22Rv1 (cell line): ENCODE data around the gene QPCTL.
"Not testable (repeated sequence)": the region's sequence is repeated elsewhere in the genome, so short reads cannot be mapped to it uniquely, and the experiment has no call there.

Experiments
- H3K27ac ChIP-seq: fragments of 450-650 bp; 2 replicates; pipeline ENCODE4 v1.5.1; 2017
- CTCF ChIP-seq: fragments of 450-650 bp; IDR thresholded peaks from 2 replicates; pipeline ENCODE4 v1.5.1; 2017; ENCODE audit warnings: mild to moderate bottlenecking
- ZFX ChIP-seq: fragments of 450-650 bp; IDR thresholded peaks from 2 replicates; pipeline ENCODE4 v1.6.1; 2017; ENCODE audit warnings: antibody characterized with exemption, borderline replicate concordance

QPCTL gene

DNA sequence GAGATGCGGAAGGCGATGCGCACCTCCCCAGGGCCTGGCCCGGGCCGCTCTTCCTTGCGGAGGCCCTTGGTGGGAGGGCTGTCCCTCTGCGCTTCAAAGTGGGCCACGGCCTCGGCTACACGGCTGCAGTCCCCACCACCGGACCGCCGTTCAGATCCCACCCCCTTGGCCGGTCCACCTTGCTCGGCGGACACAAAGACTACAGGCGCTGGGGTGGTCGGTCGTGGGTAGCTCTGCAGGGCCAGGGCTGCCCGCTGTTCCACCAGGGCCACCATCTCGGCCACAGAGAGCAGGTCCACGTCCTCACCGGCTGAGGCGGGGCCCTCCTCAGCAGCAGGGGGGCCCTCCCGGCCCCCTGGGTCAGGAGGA lies 20.2 kb downstream of the QPCTL start:
- H3K27ac ChIP-seq, result no peak overlapping the region
- TF ChIP-seq ZFX, result no peak

- H3K27ac ChIP-seq, result no peak overlapping the region
- TF ChIP-seq CTCF, result no peak
Measured at GRCh38 chr19:45713141-45713540, 20.7 kb downstream of the QPCTL start.

DNA sequence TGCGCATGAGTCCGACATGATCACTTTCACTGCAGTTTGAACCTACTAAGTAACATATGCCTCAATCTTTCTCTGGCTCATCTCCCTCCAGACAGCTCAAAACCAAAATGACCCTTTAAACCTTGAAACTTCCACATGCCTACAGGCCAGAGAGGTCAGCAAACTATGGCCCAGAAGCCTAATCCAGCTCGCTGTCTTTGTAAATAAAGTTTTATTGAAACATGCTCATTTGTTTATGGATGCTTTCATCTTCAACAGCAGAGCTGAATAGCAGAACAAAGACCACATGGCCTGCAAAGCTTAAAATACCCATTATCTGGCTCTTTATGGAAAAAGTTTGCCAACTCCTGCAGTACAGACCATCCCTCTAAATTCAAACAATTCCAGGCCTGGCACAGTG lies 22.7 kb downstream of the QPCTL start:
- no peak for TF ChIP-seq CTCF
- no peak for TF ChIP-seq ZFX
- H3K27ac ChIP-seq, result peak overlapping the region; percentile 90

DNA sequence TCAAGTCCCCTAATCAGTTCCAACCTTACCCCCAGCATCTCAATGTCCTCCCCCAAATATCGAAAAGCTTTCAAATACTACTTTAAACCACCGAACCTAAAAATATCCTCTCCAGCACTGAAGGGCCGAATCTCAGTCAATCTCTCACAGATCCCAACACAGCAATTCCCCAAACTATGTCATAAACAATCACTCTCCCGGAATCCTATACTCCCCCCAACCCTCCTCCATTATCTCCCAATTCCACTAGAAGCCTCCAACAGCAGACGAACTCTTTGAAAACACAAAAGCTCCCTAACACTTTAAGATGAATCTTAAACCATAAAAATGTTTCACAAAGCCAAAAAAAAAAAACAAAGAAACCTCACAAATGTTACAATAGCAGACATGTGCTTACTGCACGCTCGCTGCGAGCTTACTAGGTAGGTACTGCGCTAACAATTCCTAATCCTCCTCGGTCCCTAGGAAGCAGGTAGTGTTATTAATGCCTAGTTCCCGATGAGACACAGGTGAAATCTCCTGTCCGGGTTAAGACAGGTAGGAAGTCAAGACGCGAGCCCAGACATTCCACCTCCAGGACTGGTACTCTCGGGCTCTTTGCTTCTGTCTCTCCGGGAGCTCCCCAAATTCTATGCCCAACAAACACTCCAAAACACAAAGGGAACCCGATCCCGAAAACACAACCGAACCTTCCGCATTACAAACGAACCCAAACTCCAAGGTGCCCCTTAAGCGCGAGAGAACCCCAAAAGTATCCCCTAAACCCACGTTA lies 24.1 kb downstream of the QPCTL start:
- H3K27ac ChIP-seq, result peak overlapping the region; percentile 90
- no peak for TF ChIP-seq CTCF

GRCh38 chr19:45717131-45717982 lies 24.9 kb downstream of the QPCTL start:
- TF ChIP-seq ZFX, result no peak
- peak; percentile 18; the same call in 1 of the 2 replicates for TF ChIP-seq CTCF
- peak overlapping the region; percentile 90 for H3K27ac ChIP-seq

DNA sequence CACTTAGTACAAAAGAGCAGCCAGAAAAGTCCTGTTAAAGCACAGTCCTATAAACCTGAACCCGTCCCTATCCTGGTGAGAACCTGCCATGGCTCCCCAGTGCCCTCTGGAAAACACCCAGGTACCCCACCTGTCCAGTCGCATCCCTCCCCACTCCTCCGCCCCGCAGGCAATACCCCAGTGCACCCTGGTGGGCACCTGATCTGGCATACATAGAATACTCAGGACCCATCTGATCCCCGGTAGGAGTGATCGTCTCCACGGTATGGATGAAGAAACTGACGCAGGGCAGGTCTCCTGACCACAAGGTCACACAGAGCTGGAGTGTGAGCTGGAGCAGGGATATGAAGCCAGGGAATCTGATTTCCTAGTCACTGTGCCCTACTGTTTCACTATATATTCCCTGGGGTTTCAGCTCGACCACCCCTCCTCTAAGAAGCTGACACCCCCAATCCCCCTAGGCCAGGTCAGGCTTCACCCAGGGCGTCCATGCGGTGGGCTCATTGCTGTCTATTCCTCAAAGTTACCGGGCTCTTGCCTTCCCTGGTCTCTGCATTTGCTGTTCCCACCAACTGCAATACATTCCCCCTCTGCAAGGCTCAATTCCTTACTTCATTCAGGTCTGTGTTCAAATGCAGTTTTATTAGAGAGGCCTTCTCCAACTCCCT lies 25.7 kb downstream of the QPCTL start:
- TF ChIP-seq ZFX (no peak), CTCF (no peak)
- H3K27ac ChIP-seq, result peak overlapping the region; percentile 90

- not testable (repeated sequence) for H3K27ac ChIP-seq
Measured at GRCh38 chr19:45720065-45720464, 27.6 kb downstream of the QPCTL start.

DNA sequence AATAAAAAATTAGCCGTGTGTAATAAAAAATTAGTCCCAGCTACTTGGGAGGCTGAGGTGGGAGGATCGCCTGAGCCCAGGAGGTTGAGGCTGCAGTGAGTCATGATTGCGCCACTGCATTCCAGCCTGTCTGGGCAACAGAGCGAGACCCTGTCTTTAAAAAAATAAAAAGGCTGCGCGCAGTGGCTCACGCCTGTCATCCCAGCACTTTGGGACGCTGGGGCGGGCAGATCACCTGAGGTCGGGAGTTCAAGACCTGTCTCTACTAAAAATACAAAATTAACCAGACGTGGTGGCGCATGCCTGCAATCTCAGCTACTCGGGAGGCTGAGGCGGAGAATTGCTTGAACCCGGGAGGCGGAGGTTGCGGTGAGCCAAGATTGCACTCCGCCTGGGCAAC lies 36.2 kb downstream of the QPCTL start:
- H3K27ac ChIP-seq, result not testable (repeated sequence)
